GM06990 (cell line): ENCODE measurements around the gene SSB.

Source experiments
- DNase-seq: peaks from one replicate; pipeline ENCODE4 v3.0.0-alpha.2; 2011; ENCODE audit not compliant: insufficient read length; ENCODE audit errors: extremely low read depth
- H3K27me3 ChIP-seq: replicated peaks from 2 replicates; pipeline ENCODE4 v1.6.0; 2011; ENCODE audit warnings: low read length; ENCODE audit not compliant: control insufficient read depth, insufficient read depth
- H3K36me3 ChIP-seq: 2 replicates; pipeline ENCODE4 v1.5.1; 2011; ENCODE audit warnings: low read length; ENCODE audit not compliant: control insufficient read depth, insufficient read depth
- H3K4me3 ChIP-seq: replicated peaks from 2 replicates; pipeline ENCODE4 v1.5.1; 2011; ENCODE audit warnings: low read depth, mild to moderate bottlenecking, control low read depth, low read length
- CTCF ChIP-seq: IDR thresholded peaks from 2 replicates; pipeline ENCODE4 v1.5.1; 2011; ENCODE audit warnings: low read length, control low read depth, mild to moderate bottlenecking, inconsistent platforms; ENCODE audit not compliant: insufficient read depth, poor library complexity, severe bottlenecking

SSB gene

GRCh38 chr2:169822036-169822435 lies 23.4 kb downstream of the SSB start:
- TF ChIP-seq CTCF = no peak
- Histone ChIP-seq H3K4me3 (no peak overlapping the region), H3K36me3 (peaks cover 5% of the 10 kb centered on the region; the same call in 1 of the 2 replicates), H3K27me3 (no peaks in the 10 kb centered on the region)
- no peak for DNase-seq

GRCh38 chr2:169822785-169823392 lies 24.2 kb downstream of the SSB start:
- H3K36me3 ChIP-seq = peaks cover 4% of the 10 kb centered on the region; the same call in 1 of the 2 replicates
- no peak for TF ChIP-seq CTCF
- DNase-seq = no peak
- H3K4me3 ChIP-seq = no peak overlapping the region
- no peaks in the 10 kb centered on the region for H3K27me3 ChIP-seq

GRCh38 chr2:169823996-169824372 lies 25.3 kb downstream of the SSB start:
- H3K27me3 ChIP-seq = no peaks in the 10 kb centered on the region

GRCh38 chr2:169824373-169825333 lies 26.0 kb downstream of the SSB start, which contains the start of gene METTL5:
TSS of gene METTL5 (minus strand) at chr2:169824905. CDS start at chr2:169824597, 308 bp downstream.
- no peaks in the 10 kb centered on the region for H3K27me3 ChIP-seq
- peak; percentile 89 for TF ChIP-seq CTCF
- peak; percentile 90 for DNase-seq
- peak within 1 kb of the TSS; percentile 68 for H3K4me3 ChIP-seq
- H3K36me3 ChIP-seq = no peaks in the 10 kb centered on the region; the same call in 1 of the 2 replicates

More at GRCh38 chr2:169823996-169824372, 25.3 kb downstream of the SSB start:
- DNase-seq = no peak
- TF ChIP-seq CTCF = no peak
- H3K4me3 ChIP-seq = peak overlapping the region; percentile 68
- no peaks in the 10 kb centered on the region; the same call in 1 of the 2 replicates for H3K36me3 ChIP-seq

GRCh38 chr2:169827272-169828140 lies 28.8 kb downstream of the SSB start, which contains the start of gene UBR3:
TSS of gene UBR3 (plus strand) at chr2:169827454. CDS start at chr2:169827508, 54 bp downstream.
- peak; percentile 91 for DNase-seq
- H3K36me3 ChIP-seq = no peaks in the 10 kb centered on the region
- no peak for TF ChIP-seq CTCF
- no peaks in the 10 kb centered on the region for H3K27me3 ChIP-seq
- H3K4me3 ChIP-seq = peak within 1 kb of the TSS; percentile 91
